GM21825 (cell line): ENCODE measurements around the gene KIRREL3.

ENCODE experiments used
- ATAC-seq: cut with Tn5 transposase; IDR thresholded peaks from one replicate; pipeline ENCODE4 v1.9.1; 2021; ENCODE audit warnings: mild to moderate bottlenecking, moderate library complexity; ENCODE audit not compliant: unreplicated experiment

Gene KIRREL3

GRCh38 chr11:126519764-126520734, 480.5 kb downstream of the KIRREL3 start:
- ATAC-seq: no peak

- ATAC-seq: no peak
These were observed 481.4 kb downstream of the KIRREL3 start for GRCh38 chr11:126518972-126519690.

GRCh38 chr11:126518071-126518971, 482.2 kb downstream of the KIRREL3 start:
- no peak for ATAC-seq

GRCh38 chr11:126515501-126515900, 485.1 kb downstream of the KIRREL3 start:
- no peak for ATAC-seq

DNA sequence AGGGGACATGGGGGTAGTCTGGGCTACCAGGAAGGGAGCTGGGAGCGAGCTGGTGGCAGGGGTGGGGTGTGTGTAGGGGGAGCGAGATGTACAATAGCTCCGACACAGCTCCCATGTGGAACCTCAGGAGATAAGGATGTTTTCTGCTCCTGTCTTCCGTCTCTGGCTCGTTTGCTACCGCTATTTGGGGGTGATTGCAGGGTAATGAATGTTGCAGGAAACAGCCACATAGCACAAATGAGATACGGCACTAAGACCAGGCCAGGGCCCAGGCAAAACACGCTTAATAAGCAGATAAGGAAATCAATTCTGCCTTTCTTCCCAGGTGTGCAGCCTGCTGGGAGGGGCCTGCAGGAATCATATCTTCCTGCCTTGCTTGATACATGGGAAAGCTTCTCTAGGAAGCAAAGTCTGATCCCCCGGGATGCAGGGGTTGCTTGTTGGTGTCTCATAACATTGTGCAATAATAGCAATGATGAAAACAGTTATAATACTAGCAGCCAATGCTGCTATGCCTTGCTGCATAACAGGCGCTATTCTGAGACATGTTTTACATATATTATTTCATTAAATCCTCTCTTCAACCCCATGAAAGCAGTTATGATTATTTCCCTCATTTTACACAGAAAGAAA, 486.4 kb downstream of the KIRREL3 start:
- no peak for ATAC-seq

GRCh38 chr11:126512741-126513715, 487.5 kb downstream of the KIRREL3 start:
- no peak for ATAC-seq

GRCh38 chr11:126512251-126512650, 488.3 kb downstream of the KIRREL3 start:
- no peak for ATAC-seq

DNA sequence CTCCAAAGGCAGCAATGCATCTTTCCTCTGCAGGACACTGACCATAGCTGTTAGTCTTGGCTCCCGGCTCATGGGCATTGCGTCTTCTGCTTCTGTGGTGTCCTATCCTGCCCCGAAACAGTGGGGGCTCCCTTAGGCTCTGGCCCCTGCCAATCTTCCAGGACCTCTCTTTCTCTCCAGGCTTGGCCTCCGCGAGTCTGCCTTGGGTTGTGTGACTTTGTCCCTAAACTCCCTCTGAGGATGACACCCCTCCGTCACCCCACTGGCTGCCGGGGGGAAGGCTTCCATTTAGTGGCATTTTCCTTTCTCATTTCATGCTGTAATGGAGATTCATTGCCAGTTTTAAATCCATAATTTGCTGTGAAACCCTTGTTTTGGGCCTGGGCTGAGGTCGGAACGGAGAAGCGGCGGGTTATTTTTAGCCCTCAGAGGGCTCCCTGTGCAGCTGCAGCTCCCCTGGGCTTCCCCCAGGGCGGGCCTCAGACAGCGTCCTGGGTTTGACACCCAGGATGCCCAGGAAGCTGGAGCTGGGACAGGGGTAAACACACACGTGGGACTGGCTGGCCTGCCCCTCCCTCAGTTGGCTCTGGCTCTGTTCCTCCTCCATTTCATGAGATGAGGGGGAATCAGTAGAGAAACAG, 489.0 kb downstream of the KIRREL3 start:
- no peak for ATAC-seq

DNA sequence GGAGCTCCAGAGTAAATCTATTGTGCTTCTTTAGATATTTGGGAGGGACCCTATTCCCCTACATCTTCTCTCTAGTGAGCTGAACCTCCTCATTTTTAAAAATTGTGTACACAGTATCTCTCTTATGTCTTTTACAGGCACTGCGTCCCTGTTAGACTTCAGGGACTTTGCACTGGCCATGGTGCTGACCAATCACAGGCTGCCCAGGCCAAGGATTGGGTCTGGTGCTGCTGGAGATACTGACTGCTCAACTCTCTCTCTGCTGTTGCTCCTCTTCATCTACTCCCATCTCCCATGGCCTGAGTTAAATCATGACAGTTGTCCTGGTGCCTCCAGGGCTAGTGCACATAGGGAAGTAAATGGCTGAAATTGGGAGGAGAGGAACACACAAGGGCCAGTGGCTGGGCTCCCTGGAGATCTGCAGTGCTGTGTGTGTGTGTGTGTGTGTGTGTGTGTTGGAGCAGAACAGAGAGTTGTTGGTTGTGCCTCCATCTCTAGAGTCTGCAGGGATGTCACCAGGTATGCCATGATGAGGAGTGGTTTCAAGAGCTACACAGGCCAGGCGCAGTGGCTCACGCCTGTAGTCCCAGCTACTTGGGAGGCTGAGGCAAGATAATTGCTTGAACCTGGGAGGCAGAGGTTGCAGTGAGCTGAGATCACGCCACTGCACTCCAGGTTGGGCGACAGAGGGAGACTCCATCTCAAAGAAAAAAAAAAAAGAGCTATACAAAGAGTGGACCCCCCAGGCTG, 489.8 kb downstream of the KIRREL3 start:
- ATAC-seq: no peak

DNA sequence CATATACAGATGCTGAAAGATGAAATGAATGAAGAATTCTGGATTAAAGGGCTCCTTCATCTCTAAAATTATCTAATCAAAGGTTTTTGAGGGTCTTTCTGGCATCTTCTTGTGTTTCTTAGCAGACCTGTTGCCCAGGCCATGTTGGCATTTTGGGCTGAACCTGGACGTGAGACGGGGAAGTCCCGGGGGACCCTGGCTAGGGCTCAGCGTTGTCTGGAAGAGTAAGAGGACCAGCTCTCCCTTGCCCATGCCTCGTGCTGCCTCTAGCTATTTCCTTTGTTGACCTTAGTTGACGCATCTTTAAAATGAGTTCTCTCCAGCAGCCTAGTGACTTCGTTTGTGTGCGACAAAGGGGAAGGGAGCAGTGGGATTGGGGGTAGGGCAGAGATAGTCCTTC, 492.9 kb downstream of the KIRREL3 start:
- no peak for ATAC-seq

- no peak for ATAC-seq
These were observed 493.8 kb downstream of the KIRREL3 start for GRCh38 chr11:126506789-126507188.

DNA sequence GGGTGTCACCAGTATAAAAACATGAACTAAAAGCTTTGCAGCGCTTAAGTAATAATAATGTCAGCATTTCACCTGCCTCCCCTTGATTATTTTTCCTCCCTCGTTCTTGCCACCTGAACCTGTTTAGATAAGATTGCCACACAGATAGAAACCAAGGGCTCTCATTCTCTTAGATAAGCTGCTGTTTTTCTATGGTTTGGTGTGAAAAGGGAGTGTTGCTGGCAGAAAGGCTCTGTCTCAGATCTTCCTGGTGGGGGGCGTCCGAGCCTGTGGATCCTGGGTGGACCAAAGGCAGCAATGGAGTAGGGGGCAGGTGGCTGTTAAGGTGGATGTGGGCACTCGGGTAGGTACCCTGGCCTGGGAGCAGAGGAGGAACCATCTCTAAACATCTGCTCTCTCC, 497.6 kb downstream of the KIRREL3 start:
- no peak for ATAC-seq

DNA sequence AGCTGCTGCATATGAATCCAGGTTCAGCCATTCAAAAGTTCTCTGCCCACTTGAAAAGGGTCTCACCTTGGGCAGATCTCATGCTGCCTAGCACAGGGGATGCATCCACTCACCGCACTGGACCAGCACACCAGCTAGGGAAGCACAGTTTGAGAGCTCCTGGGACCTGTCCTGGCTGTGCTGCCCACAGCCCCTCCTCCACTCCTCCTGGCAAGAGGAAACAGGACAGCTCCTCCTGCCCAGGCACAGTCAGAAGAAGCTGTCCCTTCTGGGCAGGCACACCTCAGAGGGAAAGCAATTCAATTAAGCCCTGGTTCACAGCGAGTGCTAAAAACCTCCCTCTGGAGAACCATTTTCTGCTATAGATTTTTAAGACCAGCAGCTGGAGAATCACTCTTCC, 498.4 kb downstream of the KIRREL3 start:
- ATAC-seq: no peak

- no peak for ATAC-seq
These were observed 498.9 kb downstream of the KIRREL3 start for GRCh38 chr11:126501641-126502040.

GRCh38 chr11:126500981-126501380, 499.6 kb downstream of the KIRREL3 start:
- no peak for ATAC-seq

DNA sequence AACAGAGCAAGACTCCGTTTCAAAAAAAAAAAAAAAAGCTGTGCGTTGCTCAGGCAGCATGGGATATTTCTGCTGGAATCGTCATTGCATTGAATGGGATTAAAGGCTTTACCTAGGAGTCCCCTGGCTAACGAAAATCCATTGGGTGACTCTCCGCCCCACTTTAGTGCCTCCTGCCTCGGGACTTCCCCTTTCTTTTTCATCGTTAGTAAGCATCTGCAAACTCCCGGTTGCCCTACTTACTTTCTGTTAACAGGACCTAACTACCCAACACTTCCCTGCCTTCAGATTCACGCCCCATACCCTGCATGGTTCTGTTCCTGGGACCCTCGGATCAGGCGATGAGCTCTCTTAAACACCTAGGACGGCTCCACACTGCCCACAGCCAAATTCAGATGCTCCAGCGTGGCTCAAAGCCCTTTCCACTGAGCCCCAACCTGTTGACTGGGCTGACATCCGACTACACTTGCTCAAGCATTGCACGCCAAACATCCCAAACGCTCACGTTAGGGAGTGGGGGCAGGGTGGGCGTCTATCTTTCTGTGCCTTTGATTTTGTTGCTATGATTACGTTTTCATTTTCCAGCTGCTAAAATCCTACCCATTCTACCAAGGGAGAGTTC, 501.3 kb downstream of the KIRREL3 start:
- ATAC-seq: no peak

GRCh38 chr11:126498281-126498680, 502.3 kb downstream of the KIRREL3 start:
- ATAC-seq: no peak
